Effector memory CD8-positive, alpha-beta T cell (primary cell): Measurements from ENCODE around the gene ANP32E.
"Not testable (repeated sequence)": the region's sequence is repeated elsewhere in the genome, so short reads cannot be mapped to it uniquely, and the experiment has no call there.

Experiments
- ATAC-seq: fragments of 150-1000 bp; cut with Tn5 transposase; replicated peaks from 2 replicates; pipeline ENCODE4 v1.10.0; 2021; ENCODE audit warnings: mild to moderate bottlenecking, moderate library complexity
- DNase-seq, 3 experiments: peaks; one replicate each; pipeline ENCODE4 v3.0.0; 2021
- H3K27ac Mint-ChIP-seq, 2 donors: one replicate each; pipeline ENCODE4 v1.8.0; 2022; ENCODE audit warnings: mild to moderate bottlenecking in 2 of 2, mixed read lengths in 2 of 2, moderate library complexity in 2 of 2
- H3K27me3 Mint-ChIP-seq, 2 donors: one replicate each; pipeline ENCODE4 v1.8.0; 2022; ENCODE audit warnings: mixed read lengths in 2 of 2
- H3K36me3 Mint-ChIP-seq: one replicate; pipeline ENCODE4 v1.8.0; 2022; ENCODE audit warnings: mild to moderate bottlenecking, moderate library complexity, mixed read lengths; ENCODE audit not compliant: insufficient read depth
- H3K4me1 Mint-ChIP-seq, 2 donors: one replicate each; pipeline ENCODE4 v1.8.0; 2022; ENCODE audit warnings: low read depth in 2 of 2, mixed read lengths in 2 of 2
- H3K4me3 Mint-ChIP-seq, 2 donors: one replicate each; pipeline ENCODE4 v1.8.0; 2022; ENCODE audit warnings: mild to moderate bottlenecking in 2 of 2, mixed read lengths in 2 of 2, moderate library complexity in 2 of 2
- H3K9me3 Mint-ChIP-seq, 2 donors: one replicate each; pipeline ENCODE4 v1.8.0; 2022; ENCODE audit warnings: mixed read lengths in 2 of 2

ANP32E gene

GRCh38 chr1:150236614-150237100 lies 745 bp upstream of the ANP32E start:
- Mint-ChIP-seq H3K27me3 (no peaks in the 10 kb centered on the region), H3K4me3 (no peak overlapping the region), H3K4me1 (peaks cover 14 to 16% of the 10 kb centered on the region in 2 donors), H3K36me3 (peaks cover 14% of the 10 kb centered on the region), H3K9me3 (no peaks in the 10 kb centered on the region), H3K27ac (no peak overlapping the region)
- no peak for ATAC-seq
- no peak for DNase-seq

- H3K4me1 Mint-ChIP-seq = peaks cover 14 to 16% of the 10 kb centered on the region in 2 donors
- no peaks in the 10 kb centered on the region for H3K27me3 Mint-ChIP-seq
- no peak overlapping the region for H3K4me3 Mint-ChIP-seq
- no peak overlapping the region for H3K27ac Mint-ChIP-seq
- DNase-seq (peak in 2 of 3 experiments; percentile 12 to 20), ATAC-seq (no peak)
- H3K9me3 Mint-ChIP-seq = no peaks in the 10 kb centered on the region
- peaks cover 25% of the 10 kb centered on the region for H3K36me3 Mint-ChIP-seq
Measured at GRCh38 chr1:150235294-150235851, 539 bp downstream of the ANP32E start.

GRCh38 chr1:150234566-150235293 lies 1.2 kb downstream of the ANP32E start:
- Mint-ChIP-seq H3K9me3 (no peaks in the 10 kb centered on the region), H3K36me3 (peaks cover 31% of the 10 kb centered on the region), H3K4me1 (peaks cover 14 to 16% of the 10 kb centered on the region in 2 donors), H3K27ac (no peak overlapping the region), H3K27me3 (no peaks in the 10 kb centered on the region), H3K4me3 (no peak overlapping the region)
- ATAC-seq (peak; percentile 67), DNase-seq (peak; percentile 85 to 86 (median 85))

GRCh38 chr1:150234309-150234565 lies 1.7 kb downstream of the ANP32E start:
- Mint-ChIP-seq H3K27ac (no peak overlapping the region), H3K27me3 (no peaks in the 10 kb centered on the region), H3K4me1 (peaks cover 14 to 16% of the 10 kb centered on the region in 2 donors), H3K4me3 (no peak overlapping the region), H3K36me3 (peaks cover 36% of the 10 kb centered on the region), H3K9me3 (no peaks in the 10 kb centered on the region)
- ATAC-seq (no peak), DNase-seq (no peak)

- peaks cover 14 to 16% of the 10 kb centered on the region in 2 donors for H3K4me1 Mint-ChIP-seq
- no peaks in the 10 kb centered on the region for H3K27me3 Mint-ChIP-seq
- peaks cover 42% of the 10 kb centered on the region for H3K36me3 Mint-ChIP-seq
- H3K9me3 Mint-ChIP-seq = no peaks in the 10 kb centered on the region
- DNase-seq = no peak
- no peak overlapping the region for H3K27ac Mint-ChIP-seq
- no peak overlapping the region for H3K4me3 Mint-ChIP-seq
- ATAC-seq = no peak
Measured at GRCh38 chr1:150233359-150234308, 2.3 kb downstream of the ANP32E start.

- H3K27ac Mint-ChIP-seq, H3K9me3 Mint-ChIP-seq, H3K27me3 Mint-ChIP-seq, ATAC-seq, DNase-seq, H3K4me3 Mint-ChIP-seq: not testable (repeated sequence)
- Mint-ChIP-seq H3K36me3 (peaks cover 49% of the 10 kb centered on the region), H3K4me1 (peaks cover 14 to 16% of the 10 kb centered on the region in 2 donors)
Measured at GRCh38 chr1:150232921-150233320, 3.0 kb downstream of the ANP32E start.

- H3K27me3 Mint-ChIP-seq, ATAC-seq, H3K4me1 Mint-ChIP-seq, DNase-seq, H3K4me3 Mint-ChIP-seq, H3K27ac Mint-ChIP-seq, H3K9me3 Mint-ChIP-seq: not testable (repeated sequence)
- peaks cover 85% of the 10 kb centered on the region for H3K36me3 Mint-ChIP-seq
Measured at GRCh38 chr1:150228246-150228645, 7.7 kb downstream of the ANP32E start.

- no peak overlapping the region for H3K27ac Mint-ChIP-seq
- DNase-seq (no peak), ATAC-seq (no peak)
- H3K27me3 Mint-ChIP-seq = no peaks in the 10 kb centered on the region
- no peak overlapping the region for H3K4me3 Mint-ChIP-seq
- no peaks in the 10 kb centered on the region for H3K9me3 Mint-ChIP-seq
- H3K4me1 Mint-ChIP-seq = no peaks in the 10 kb centered on the region
- peaks cover 90% of the 10 kb centered on the region for H3K36me3 Mint-ChIP-seq
Measured at GRCh38 chr1:150227228-150227627, 8.7 kb downstream of the ANP32E start.

GRCh38 chr1:150226486-150226885 lies 9.4 kb downstream of the ANP32E start:
- no peaks in the 10 kb centered on the region for H3K4me1 Mint-ChIP-seq
- H3K27ac Mint-ChIP-seq = no peak overlapping the region
- ATAC-seq = no peak

GRCh38 chr1:150225546-150225945 lies 10.4 kb downstream of the ANP32E start:
- Mint-ChIP-seq H3K4me3 (no peak overlapping the region), H3K4me1 (no peaks in the 10 kb centered on the region), H3K27me3 (no peaks in the 10 kb centered on the region), H3K36me3 (peaks cover 80% of the 10 kb centered on the region), H3K9me3 (no peaks in the 10 kb centered on the region), H3K27ac (peak overlapping the region; percentile 3 to 38)
- ATAC-seq (no peak), DNase-seq (no peak)

More at GRCh38 chr1:150226486-150226885, 9.4 kb downstream of the ANP32E start:
- DNase-seq = no peak
- Mint-ChIP-seq H3K27me3 (no peaks in the 10 kb centered on the region), H3K4me3 (no peak overlapping the region), H3K36me3 (peaks cover 88% of the 10 kb centered on the region), H3K9me3 (no peaks in the 10 kb centered on the region)

- Mint-ChIP-seq H3K9me3 (no peaks in the 10 kb centered on the region), H3K4me3 (no peak overlapping the region), H3K4me1 (no peaks in the 10 kb centered on the region), H3K27me3 (no peaks in the 10 kb centered on the region), H3K27ac (peak overlapping the region in 1 of 2 donors; percentile 3), H3K36me3 (peaks cover 79% of the 10 kb centered on the region)
- DNase-seq = no peak
- ATAC-seq = no peak
Measured at GRCh38 chr1:150224983-150225382, 10.9 kb downstream of the ANP32E start.

- no peaks in the 10 kb centered on the region for H3K4me1 Mint-ChIP-seq
- no peak overlapping the region for H3K27ac Mint-ChIP-seq
- no peaks in the 10 kb centered on the region for H3K9me3 Mint-ChIP-seq
- DNase-seq = peak in 1 of 3 experiments; percentile 29
- no peak overlapping the region for H3K4me3 Mint-ChIP-seq
- peak; percentile 56 for ATAC-seq
- peaks cover 54% of the 10 kb centered on the region for H3K36me3 Mint-ChIP-seq
- no peaks in the 10 kb centered on the region for H3K27me3 Mint-ChIP-seq
Measured at GRCh38 chr1:150221552-150221951, 14.4 kb downstream of the ANP32E start.

GRCh38 chr1:150215855-150216254 lies 20.1 kb downstream of the ANP32E start:
- DNase-seq, H3K27ac Mint-ChIP-seq, H3K9me3 Mint-ChIP-seq, H3K27me3 Mint-ChIP-seq, ATAC-seq, H3K4me3 Mint-ChIP-seq: not testable (repeated sequence)
- Mint-ChIP-seq H3K4me1 (peaks cover 12 to 16% of the 10 kb centered on the region in 2 donors), H3K36me3 (peaks cover 27% of the 10 kb centered on the region)
